Adipose tissue (tissue), 3 donors: ENCODE measurements around the gene NUDT5. TPM values are rescaled to one million over a fixed set of nuclear protein-coding genes. Genes with fewer than 3 reads are reported as not detected.
"Not testable (repeated sequence)": the region's sequence is repeated elsewhere in the genome, so short reads cannot be mapped to it uniquely, and the experiment has no call there.

ENCODE experiments used
- H3K27ac ChIP-seq: one replicate; pipeline ENCODE4 v1.5.1; 2013; ENCODE audit warnings: low read depth, low read length
- WGBS, 3 donors: extraction: QIAGEN DNeasy Blood & Tissue Kit; methylation state at CpG; one replicate each; pipeline ENCODE4 v1.1.7; 2013; 5-methylcytosine and 5-hydroxymethylcytosine counted together
- polyA plus RNA-seq, 3 donors: library from polyadenylated mRNA; stranded (reverse); fragments of 200-250 nt; gene quantifications; one replicate each; pipeline ENCODE4 v1.2.3, GENCODE V29; 2013
- donor health status: healthy with polysubstance abuse.
- donor health status: Bipolar disorder and iron deficiency.
- donor health status: healthy.

Gene NUDT5
- polyA plus RNA-seq, 3 donors = 17.8 to 60.3 (median 50.2) TPM

DNA sequence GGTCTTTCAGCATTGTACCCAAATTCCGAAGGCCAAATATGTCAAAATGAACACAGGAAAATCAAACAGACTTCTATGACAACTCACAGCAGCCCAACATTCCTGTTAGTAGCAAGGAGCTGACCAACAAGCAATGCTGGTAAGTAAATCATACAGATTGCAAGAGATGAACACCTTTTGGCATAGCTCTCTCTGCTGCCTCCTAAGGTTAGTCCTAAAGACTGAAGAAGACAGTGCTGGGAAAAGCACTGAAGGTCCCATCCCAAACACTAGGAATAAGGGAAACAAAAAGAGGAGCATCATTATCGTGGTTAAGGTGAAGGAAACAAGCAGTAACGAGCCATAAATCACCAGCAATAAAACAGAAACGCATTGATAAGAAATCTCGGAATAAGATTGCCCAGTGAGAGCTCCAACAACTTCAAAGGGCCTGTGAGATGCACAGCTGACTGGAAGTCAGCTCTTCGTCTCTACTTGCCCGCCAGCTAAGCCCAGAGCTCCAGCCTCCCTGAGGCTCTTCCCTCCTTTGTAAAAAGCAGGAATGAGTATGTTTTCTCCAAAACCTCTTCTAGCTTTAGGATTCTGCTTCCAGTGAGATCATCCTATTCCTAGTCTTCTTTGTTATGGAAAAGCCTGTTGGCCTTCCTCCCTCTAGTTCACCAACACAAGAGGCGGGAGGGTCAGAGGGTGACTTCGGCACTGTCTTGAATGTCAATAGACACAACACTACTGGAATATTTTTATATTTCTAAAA, 15.3 kb downstream of the NUDT5 start:
- 73 to 80% (median 79%) methylated on average over 9 of the region's 9 CpGs for WGBS, 3 donors
- no peak overlapping the region for H3K27ac ChIP-seq

GRCh38 chr10:12179606-12180170, 16.0 kb downstream of the NUDT5 start:
- 63 to 88% (median 76%) methylated on average over 4 of the region's 4 CpGs for WGBS, 3 donors
- H3K27ac ChIP-seq = no peak overlapping the region

GRCh38 chr10:12177642-12178041, 18.0 kb downstream of the NUDT5 start:
- 83 to 97% (median 87%) methylated on average over 9 of the region's 9 CpGs for WGBS, 3 donors
- no peak overlapping the region for H3K27ac ChIP-seq

- H3K27ac ChIP-seq = not testable (repeated sequence)
- 87 to 99% (median 88%) methylated on average over 6 of the region's 6 CpGs for WGBS, 3 donors
These were observed 24.2 kb downstream of the NUDT5 start for GRCh38 chr10:12171512-12171911.

DNA sequence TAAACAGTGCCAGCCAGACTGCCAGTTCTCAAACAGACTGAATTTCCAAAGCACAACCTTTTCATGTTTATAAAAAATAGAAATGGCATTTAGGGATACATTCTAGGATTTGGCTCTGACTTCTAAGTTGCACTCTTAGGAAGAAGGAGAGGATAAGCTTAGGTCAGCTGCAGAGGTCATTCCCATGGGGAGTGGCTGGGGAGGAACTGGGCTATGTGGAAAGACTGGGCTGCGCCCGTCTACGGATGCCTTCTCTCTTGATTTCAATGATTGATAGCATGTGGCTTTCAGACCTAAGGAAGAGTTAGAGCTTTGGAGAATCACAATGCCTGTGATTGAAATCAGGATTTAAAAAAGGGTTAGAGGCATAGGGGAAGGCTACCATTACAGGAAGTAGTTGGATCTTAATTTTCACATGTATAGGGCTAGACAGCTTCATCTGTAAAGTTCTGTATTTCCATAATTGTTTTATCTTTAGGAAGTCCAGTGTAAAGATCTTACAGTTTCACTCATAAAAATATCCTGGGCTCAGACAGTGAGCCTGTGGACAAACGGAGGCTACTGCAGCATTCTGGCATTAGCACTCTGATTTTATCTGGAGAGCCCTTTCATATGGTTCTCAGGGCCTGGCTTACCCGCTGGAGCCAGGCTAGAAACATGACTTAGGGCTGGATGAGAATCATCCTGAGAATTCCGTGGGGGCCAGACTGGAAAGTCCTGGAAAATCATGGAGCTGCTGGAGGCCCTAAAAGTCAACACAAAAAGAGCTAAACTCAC, 29.5 kb downstream of the NUDT5 start:
- 69 to 90% (median 82%) methylated on average over 6 of the region's 6 CpGs for whole genome bisulfite sequencing, 3 donors
- H3K27ac ChIP-seq = no peak overlapping the region

DNA sequence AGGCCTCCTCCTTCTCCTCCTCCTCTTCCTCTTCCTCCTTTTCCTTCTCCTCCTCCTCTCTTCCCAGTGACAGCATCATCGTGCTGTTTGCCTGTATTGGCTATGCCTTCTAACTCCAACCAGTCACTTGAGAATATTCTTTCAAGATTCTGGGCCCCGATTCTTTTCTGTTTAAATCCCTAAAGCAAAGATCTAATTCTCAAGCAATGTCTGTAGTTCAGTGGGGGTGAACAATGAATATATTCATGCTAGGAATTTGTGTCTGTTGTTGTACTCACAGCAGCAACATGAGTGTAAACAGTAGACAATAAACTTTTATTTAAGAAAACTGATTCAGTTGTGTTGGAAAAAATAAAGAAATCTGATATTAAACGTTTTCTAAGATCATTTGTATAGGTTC, 30.7 kb downstream of the NUDT5 start:
- H3K27ac ChIP-seq = no peak overlapping the region
- whole genome bisulfite sequencing, 3 donors = 68 to 72% (median 69%) methylated on average over 3 of the region's 3 CpGs

GRCh38 chr10:12164085-12164484, 31.6 kb downstream of the NUDT5 start:
- H3K27ac ChIP-seq = no peak overlapping the region
- 90 to 92% (median 92%) methylated on average over 12 of the region's 12 CpGs for WGBS, 3 donors

DNA sequence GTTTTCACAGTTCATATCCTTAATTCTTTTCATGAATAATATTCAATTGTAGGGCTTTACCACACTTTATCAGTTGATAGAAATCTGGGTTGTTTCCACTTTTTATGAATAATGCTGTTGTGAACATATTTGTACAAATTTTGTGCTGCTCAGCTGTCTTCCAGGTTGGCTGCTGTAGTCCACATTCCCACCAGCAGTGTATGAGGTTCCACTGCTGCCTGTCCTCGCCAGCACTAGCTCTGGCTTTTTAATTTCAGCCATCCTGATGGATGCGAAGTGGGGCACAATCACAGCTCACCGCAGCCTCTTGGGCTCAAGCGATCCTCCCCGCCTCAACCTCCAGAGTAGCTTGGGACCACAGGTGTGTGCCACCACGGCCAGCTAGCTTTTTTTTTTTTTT, 32.8 kb downstream of the NUDT5 start:
- WGBS, 3 donors = 95 to 98% (median 97%) methylated on average over 6 of the region's 6 CpGs
- no peak overlapping the region for H3K27ac ChIP-seq

GRCh38 chr10:12160664-12161063, 35.0 kb downstream of the NUDT5 start:
- no peak overlapping the region for H3K27ac ChIP-seq
- WGBS, 3 donors = 92 to 97% (median 96%) methylated on average over 5 of the region's 5 CpGs

- no peak overlapping the region for H3K27ac ChIP-seq
- 62 to 91% (median 74%) methylated on average over 3 of the region's 3 CpGs for WGBS, 3 donors
These were observed 37.6 kb downstream of the NUDT5 start for GRCh38 chr10:12158111-12158510.

DNA sequence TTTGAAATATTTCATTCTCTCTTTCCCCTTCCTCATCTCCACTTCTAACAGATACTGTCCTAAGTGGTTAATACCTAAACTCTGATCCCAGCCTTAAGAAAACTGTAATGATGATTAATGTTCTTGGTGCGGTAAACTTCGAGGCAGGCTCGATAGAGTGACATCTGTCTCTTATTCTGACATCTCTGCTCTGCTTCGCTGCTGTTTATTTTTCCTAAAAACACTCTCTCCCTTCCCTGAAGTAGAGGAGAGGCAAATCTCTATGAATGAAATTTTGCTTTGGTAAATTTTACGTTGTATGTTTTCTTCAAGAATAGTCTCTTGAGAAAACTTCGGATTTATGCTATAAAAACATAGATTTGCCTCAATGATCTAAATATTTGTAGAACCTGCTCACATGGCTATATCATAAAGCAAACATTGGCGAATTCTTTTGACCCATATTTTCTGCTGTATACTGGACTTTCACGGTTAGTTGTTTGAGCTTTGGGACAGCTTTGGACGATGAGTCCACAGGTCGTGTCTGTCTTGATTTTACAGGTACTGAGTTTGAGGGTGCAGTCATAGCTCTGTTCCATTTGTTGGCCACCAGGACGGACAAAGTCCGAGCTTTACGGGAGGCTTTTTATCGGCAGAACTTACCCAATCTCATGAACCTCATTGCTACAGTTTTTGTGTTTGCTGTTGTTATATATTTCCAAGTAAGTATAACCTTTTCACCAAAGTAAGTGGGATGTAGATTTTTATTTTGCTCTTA, 39.1 kb downstream of the NUDT5 start:
- 60 to 90% (median 90%) methylated on average over 14 of the region's 14 CpGs for WGBS, 3 donors

DNA sequence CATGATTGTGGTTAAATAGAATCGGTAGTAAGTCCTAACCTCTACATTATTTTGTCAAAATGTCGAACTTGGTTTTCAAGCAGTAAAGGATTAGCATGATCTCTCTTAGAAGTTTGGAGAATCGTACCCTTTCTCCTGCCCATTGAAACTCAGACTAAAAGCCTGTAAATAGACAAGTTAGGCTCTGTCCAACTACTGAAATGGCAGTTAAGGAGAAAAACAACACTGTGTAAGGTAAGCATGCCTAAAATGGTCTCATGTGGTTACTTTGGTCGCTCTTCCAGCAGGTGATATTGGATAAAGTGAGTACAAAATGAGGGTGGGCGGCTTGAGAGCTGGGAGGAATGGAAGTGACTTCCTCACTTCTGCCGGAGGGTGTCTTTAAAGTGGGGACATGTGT, 41.2 kb downstream of the NUDT5 start:
- no peak overlapping the region for H3K27ac ChIP-seq
- whole genome bisulfite sequencing, 3 donors = 92 to 95% (median 95%) methylated on average over 6 of the region's 6 CpGs

More for the DNA sequence above, 39.1 kb downstream of the NUDT5 start:
- no peak overlapping the region for H3K27ac ChIP-seq

DNA sequence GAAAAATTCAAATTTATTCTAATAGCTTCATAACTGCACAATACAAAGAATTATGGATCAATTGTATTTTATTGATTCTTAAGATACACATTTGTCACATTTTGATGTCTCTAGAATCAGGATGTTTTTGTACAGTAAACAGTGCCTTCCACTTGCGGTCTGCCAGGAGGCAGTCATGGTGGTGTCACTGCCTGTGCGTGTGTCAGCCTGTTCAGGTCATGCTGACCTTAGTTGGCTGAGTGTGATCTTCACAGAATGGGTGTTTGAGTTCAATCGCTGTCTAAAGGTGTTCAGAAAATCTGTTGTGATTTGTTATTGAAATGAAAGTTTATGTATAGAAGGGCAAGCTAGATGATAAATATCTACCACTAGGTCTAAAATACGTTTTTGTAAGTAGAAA, 45.5 kb downstream of the NUDT5 start:
- H3K27ac ChIP-seq = no peak overlapping the region
- 71 to 80% (median 76%) methylated on average over 4 of the region's 4 CpGs for WGBS, 3 donors

GRCh38 chr10:12144538-12144937, 51.2 kb downstream of the NUDT5 start:
- WGBS, 3 donors = 94 to 97% (median 95%) methylated on average over 3 of the region's 3 CpGs
- no peak overlapping the region for H3K27ac ChIP-seq

DNA sequence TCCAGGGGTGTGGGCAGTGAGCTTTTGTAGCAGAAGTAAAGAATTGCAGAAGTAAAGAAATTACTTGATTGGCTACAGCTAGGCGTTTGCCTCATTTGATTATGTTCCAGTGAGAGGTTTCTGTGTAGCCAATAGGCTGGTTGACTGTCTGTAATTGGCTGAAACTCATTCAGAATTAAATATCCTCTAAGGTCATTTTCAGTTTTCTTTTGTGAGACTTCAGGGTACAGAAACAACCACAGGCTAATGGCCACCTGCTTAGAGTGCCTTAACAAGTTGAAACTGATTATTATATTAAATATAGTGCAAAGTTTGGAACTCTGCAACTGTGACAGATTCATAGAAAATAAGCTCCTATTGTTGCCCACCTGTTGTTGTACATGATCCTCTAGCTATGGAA, 55.7 kb downstream of the NUDT5 start:
- no peak overlapping the region for H3K27ac ChIP-seq
- WGBS, 3 donors = 54 to 100% (median 90%) methylated on average over 1 of the region's 1 CpG

DNA sequence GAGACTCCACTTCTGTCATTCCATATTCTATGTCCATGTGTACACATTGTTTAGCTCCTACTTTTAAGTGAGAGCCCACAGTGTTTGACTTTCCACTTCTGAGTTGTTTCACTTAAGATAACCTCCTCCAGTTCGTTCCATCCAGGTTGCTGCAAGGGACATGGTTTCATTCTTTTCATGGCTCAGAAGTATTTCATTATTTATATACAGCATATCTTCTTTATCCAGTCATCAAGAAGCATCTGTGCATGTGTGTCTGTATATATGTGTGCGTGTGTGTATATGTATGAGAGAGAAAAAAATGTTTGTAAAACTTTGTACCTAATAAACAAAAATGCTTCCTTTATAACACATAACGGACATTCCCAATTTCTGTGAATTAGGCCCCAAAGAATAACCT, 60.1 kb downstream of the NUDT5 start:
- 82 to 91% (median 88%) methylated on average over 3 of the region's 3 CpGs for WGBS, 3 donors
- H3K27ac ChIP-seq = no peak overlapping the region

GRCh38 chr10:12130237-12130872, 65.3 kb downstream of the NUDT5 start:
- no peak overlapping the region for H3K27ac ChIP-seq
- 28 to 33% (median 29%) methylated on average over 11 of the region's 11 CpGs for WGBS, 3 donors
